IMR-90 (cell line): ENCODE data around the gene BTRC. TPM values are rescaled to one million over a fixed set of nuclear protein-coding genes. Genes with fewer than 3 reads are reported as not detected.

Source experiments
- ATAC-seq: fragments of 200-7000 bp; cut with Tn5 transposase; 2 replicates; pipeline ENCODE4 v1.9.1; 2020; ENCODE audit warnings: low read depth, mild to moderate bottlenecking, moderate library complexity
- BruUV-seq: library from RNA; stranded (reverse); fragments of 400-500 nt; replicated peaks from 2 replicates; lab custom pipeline; 2021; lab: Mats Ljungman, UMichigan
- CTCF ChIA-PET: fragments of 300-600 bp; formaldehyde crosslinking; extraction: SDS; loops from one replicate; lab custom pipeline; 2021; ENCODE audit warnings: antibody characterized with exemption; lab: Yijun Ruan, JAX
- POLR2A ChIA-PET: fragments of 300-600 bp; sonication (Branson Sonifier 250); formaldehyde crosslinking; loops from one replicate; lab custom pipeline; 2022; ENCODE audit warnings: antibody characterized with exemption; ENCODE audit not compliant: unreplicated experiment; lab: Charles Lee
- DNase-seq: peaks from one replicate; pipeline ENCODE4 v3.0.0; 2013
- H2AFZ ChIP-seq: replicated peaks from 2 replicates; pipeline ENCODE3; 2013; ENCODE audit warnings: low read length, mild to moderate bottlenecking; ENCODE audit not compliant: poor library complexity
- H2AK5ac ChIP-seq: 2 replicates; pipeline ENCODE4 v1.6.1; 2013; ENCODE audit warnings: low read depth, low read length, inconsistent platforms
- H2AK9ac ChIP-seq: replicated peaks from 2 replicates; pipeline ENCODE3; 2013; ENCODE audit warnings: mild to moderate bottlenecking, low read depth, low read length, moderate library complexity; ENCODE audit not compliant: poor library complexity
- H2BK120ac ChIP-seq: 2 replicates; pipeline ENCODE4 v1.6.1; 2013; ENCODE audit warnings: low read depth, low read length, inconsistent platforms
- H2BK15ac ChIP-seq: 3 replicates; pipeline ENCODE4 v1.6.1; 2013; ENCODE audit warnings: low read depth, low read length, inconsistent platforms
- H2BK20ac ChIP-seq: 2 replicates; pipeline ENCODE4 v1.6.1; 2013; ENCODE audit warnings: low read depth, mild to moderate bottlenecking, inconsistent platforms, low read length, moderate library complexity
- H2BK5ac ChIP-seq: 2 replicates; pipeline ENCODE4 v1.6.1; 2013; ENCODE audit warnings: mild to moderate bottlenecking, low read depth, low read length, inconsistent platforms; ENCODE audit not compliant: poor library complexity, severe bottlenecking
- H3K14ac ChIP-seq: replicated peaks from 2 replicates; pipeline ENCODE4 v1.6.1; 2013; ENCODE audit warnings: low read depth, low read length, inconsistent platforms
- H3K18ac ChIP-seq: 2 replicates; pipeline ENCODE4 v1.6.1; 2013; ENCODE audit warnings: low read depth, low read length, control low read depth
- H3K23ac ChIP-seq: 2 replicates; pipeline ENCODE4 v1.6.1; 2013; ENCODE audit warnings: low read depth, low read length, inconsistent platforms
- H3K27ac ChIP-seq: 2 replicates; pipeline ENCODE4 v1.5.1; 2013; ENCODE audit warnings: mild to moderate bottlenecking, control low read depth, low read length; ENCODE audit not compliant: insufficient read depth
- H3K27me3 ChIP-seq: 2 replicates; pipeline ENCODE4 v1.6.1; 2013; ENCODE audit warnings: low read length; ENCODE audit not compliant: control insufficient read depth, insufficient read depth
- H3K36me3 ChIP-seq: 2 replicates; pipeline ENCODE4 v1.6.1; 2013; ENCODE audit warnings: low read length, mixed read lengths; ENCODE audit not compliant: control insufficient read depth, insufficient read depth
- H3K4ac ChIP-seq: 2 replicates; pipeline ENCODE4 v1.6.1; 2013; ENCODE audit warnings: low read depth, low read length, inconsistent platforms
- H3K4me1 ChIP-seq: 2 replicates; pipeline ENCODE4 v1.6.1; 2013; ENCODE audit warnings: low read length, mixed read lengths; ENCODE audit not compliant: control insufficient read depth, insufficient read depth
- H3K4me2 ChIP-seq: 2 replicates; pipeline ENCODE4 v1.6.1; 2013; ENCODE audit warnings: low read depth, mild to moderate bottlenecking, control low read depth, low read length, moderate library complexity
- H3K4me3 ChIP-seq: 2 replicates; pipeline ENCODE4 v1.5.1; 2013; ENCODE audit warnings: low read depth, mild to moderate bottlenecking, control low read depth, low read length, moderate library complexity; ENCODE audit not compliant: insufficient read depth
- H3K56ac ChIP-seq: 2 replicates; pipeline ENCODE4 v1.6.1; 2013; ENCODE audit warnings: low read length, inconsistent platforms; ENCODE audit not compliant: insufficient read depth; ENCODE audit errors: extremely low read depth
- H3K79me1 ChIP-seq, 2 experiments: 2 replicates each; pipeline ENCODE4 v1.6.1; 2013; ENCODE audit warnings: low read length in 2 of 2, inconsistent platforms in 1 of 2, low read depth in 1 of 2
- H3K9ac ChIP-seq: 2 replicates; pipeline ENCODE4 v1.6.1; 2013; ENCODE audit warnings: low read depth, low read length, control low read depth
- H3K9me1 ChIP-seq: 2 replicates; pipeline ENCODE4 v1.6.1; 2013; ENCODE audit warnings: low read length, inconsistent platforms; ENCODE audit not compliant: insufficient read depth
- H3K9me3 ChIP-seq: 2 replicates; pipeline ENCODE4 v1.6.1; 2013; ENCODE audit warnings: low read length; ENCODE audit not compliant: control insufficient read depth, insufficient read depth
- H4K20me1 ChIP-seq: 2 replicates; pipeline ENCODE4 v1.6.1; 2013; ENCODE audit warnings: low read length, inconsistent platforms; ENCODE audit not compliant: insufficient read depth
- H4K5ac ChIP-seq: 2 replicates; pipeline ENCODE4 v1.6.1; 2013; ENCODE audit warnings: mild to moderate bottlenecking, low read depth, low read length, control low read depth
- H4K8ac ChIP-seq, 2 experiments: 2 replicates each; pipeline ENCODE4 v1.6.1; 2013; ENCODE audit warnings: low read depth in 2 of 2, low read length in 2 of 2, control low read depth in 1 of 2, inconsistent platforms in 1 of 2
- H4K91ac ChIP-seq: 2 replicates; pipeline ENCODE4 v1.6.1; 2013; ENCODE audit warnings: low read depth, low read length, inconsistent platforms; ENCODE audit not compliant: insufficient read depth
- BHLHE40 ChIP-seq: fragments of 150-350 bp; IDR thresholded peaks from 2 replicates; pipeline ENCODE4 v1.6.1; 2016; ENCODE audit warnings: mild to moderate bottlenecking, low read depth, low read length
- CEBPB ChIP-seq: IDR thresholded peaks from 2 replicates; pipeline ENCODE4 v1.6.1; 2012; ENCODE audit warnings: low read depth, low read length, improper control_type of control experiment
- CHD1 ChIP-seq: IDR thresholded peaks from 2 replicates; pipeline ENCODE4 v1.6.1; 2012; ENCODE audit warnings: low read depth, low read length, improper control_type of control experiment
- FOS ChIP-seq: fragments of 150-350 bp; IDR thresholded peaks from 2 replicates; pipeline ENCODE4 v1.6.1; 2016; ENCODE audit warnings: low read depth, low read length
- MAFK ChIP-seq: IDR thresholded peaks from 2 replicates; pipeline ENCODE4 v1.6.1; 2012; ENCODE audit warnings: low read depth, low read length, improper control_type of control experiment
- MAZ ChIP-seq: IDR thresholded peaks from 2 replicates; pipeline ENCODE4 v1.6.1; 2012; ENCODE audit warnings: low read depth, mild to moderate bottlenecking, low read length, improper control_type of control experiment, moderate library complexity, borderline replicate concordance
- NFE2L2 ChIP-seq: fragments of 150-350 bp; IDR thresholded peaks from 2 replicates; pipeline ENCODE4 v1.6.1; 2016; ENCODE audit warnings: low read depth, mild to moderate bottlenecking, low read length
- RCOR1 ChIP-seq: IDR thresholded peaks from 2 replicates; pipeline ENCODE4 v1.6.1; 2012; ENCODE audit warnings: mild to moderate bottlenecking, low read length, improper control_type of control experiment; ENCODE audit not compliant: insufficient replicate concordance
- RFX5 ChIP-seq: IDR thresholded peaks from 2 replicates; pipeline ENCODE4 v1.8.0; 2012; ENCODE audit warnings: low read depth, mild to moderate bottlenecking, low read length, moderate library complexity
- SMC3 ChIP-seq: fragments of 150-350 bp; IDR thresholded peaks from 2 replicates; pipeline ENCODE4 v1.6.1; 2016; ENCODE audit warnings: low read depth, mild to moderate bottlenecking, antibody characterized with exemption, low read length, moderate library complexity
- WGBS, 2 experiments: methylation state at CpG; one replicate each; pipeline versions ENCODE4 v1.1.5 to v1.1.7; 2013; ENCODE audit warnings: missing lambda C conversion rate in 2 of 2; ENCODE audit not compliant: insufficient read length in 1 of 2; ENCODE audit errors: extremely low coverage in 2 of 2; 5-methylcytosine and 5-hydroxymethylcytosine counted together
- dilution Hi-C: fragments of 300-500 bp; cut with HindIII; formaldehyde crosslinking; loops from one replicate; pipeline ENCODE4 v1.14.3; 2018; ENCODE audit warnings: low sequenced_read_pairs; ENCODE audit not compliant: unreplicated experiment
- in situ Hi-C: fragments of 300-500 bp; cut with MboI; formaldehyde crosslinking; loops from 3 replicates; pipeline ENCODE4 v1.14.3; 2019; ENCODE audit warnings: low sequenced_read_pairs, inconsistent platforms, mixed read lengths
- intact Hi-C: fragments of 100-400 bp; cut with micrococcal nuclease; formaldehyde crosslinking; loops from 2 replicates; pipeline ENCODE4 v1.10.0; 2022
- polyA plus RNA-seq, 3 experiments: library from polyadenylated mRNA; depleted of rRNA; stranded (reverse); fragments of >200 nt; gene quantifications; 2 replicates each; pipeline ENCODE4 v1.2.3, GENCODE V29; 2012; ENCODE audit warnings: low replicate concordance in 1 of 3
- total RNA-seq: library from RNA; depleted of rRNA; stranded (reverse); fragments of >200 nt; gene quantifications from 2 replicates; pipeline ENCODE4 v1.2.3, GENCODE V29; 2012

BTRC gene
- total and polyA plus RNA-seq, 2 of the 4 experiments (the other 2 are of a cell fraction), result 7.7 to 8.4 TPM

DNA sequence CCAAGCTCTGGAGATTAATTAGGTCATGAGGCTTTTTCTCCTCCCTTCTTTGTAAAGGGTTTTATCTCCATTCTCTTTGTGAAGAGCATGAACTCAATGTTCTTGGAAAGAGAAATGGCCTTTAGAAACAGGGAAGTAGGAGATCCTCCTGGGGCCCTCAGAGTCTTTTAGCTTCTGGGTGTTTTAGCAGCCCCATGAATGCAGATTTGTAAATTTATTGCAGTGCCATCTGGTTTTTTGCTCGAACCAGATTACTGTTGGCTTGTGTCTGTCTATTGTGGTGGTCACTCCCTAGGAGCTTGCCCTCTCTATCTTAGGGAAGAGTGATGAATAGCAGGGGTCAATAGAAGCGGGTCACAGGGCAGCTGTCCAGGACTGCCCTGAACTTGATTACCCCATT lies 110.6 kb downstream of the BTRC start:
- H3K4me1 ChIP-seq, result peaks cover 2% of the 10 kb centered on the region; the same call in 1 of the 2 replicates
- no peak overlapping the region for H2BK20ac ChIP-seq
- ATAC-seq (no peak), DNase-seq (no peak)
- H3K4ac ChIP-seq, result no peak overlapping the region
- H3K18ac ChIP-seq, result no peak overlapping the region
- no peak overlapping the region for H3K23ac ChIP-seq
- H2BK5ac ChIP-seq, result no peak overlapping the region
- no peaks in the 10 kb centered on the region for H3K9me1 ChIP-seq
- CTCF ChIA-PET, result interaction anchor here (1.0 kb wide), 1 partner anchor 20 kb away, joined by 3 read pairs; no protein-coding TSS in a partner anchor
- H4K91ac ChIP-seq, result no peak overlapping the region
- H3K9ac ChIP-seq, result no peak overlapping the region
- no peak overlapping the region for H3K4me3 ChIP-seq
- no peak overlapping the region for H3K56ac ChIP-seq
- intact Hi-C loops, result no loop called here
- POLR2A ChIA-PET, result no interaction called here
- no peak overlapping the region for H3K4me2 ChIP-seq
- TF ChIP-seq RFX5 (no peak), CEBPB (no peak), FOS (no peak), BHLHE40 (no peak), CHD1 (no peak), RCOR1 (no peak), MAZ (no peak), MAFK (no peak), SMC3 (no peak), NFE2L2 (no peak)
- H2BK120ac ChIP-seq, result no peak overlapping the region
- no peak overlapping the region for H2BK15ac ChIP-seq
- no TSS peak for BruUV-seq
- no peak overlapping the region for H4K8ac ChIP-seq
- no peak overlapping the region for H2AK5ac ChIP-seq
- H2AK9ac ChIP-seq, result no peak overlapping the region
- in situ Hi-C loops, result no loop called here
- no peaks in the 10 kb centered on the region; the same call in 1 of the 2 replicates for H3K36me3 ChIP-seq
- H4K20me1 ChIP-seq, result no peaks in the 10 kb centered on the region
- no peaks in the 10 kb centered on the region for H3K27me3 ChIP-seq
- dilution Hi-C loops, result loop anchor here (25.0 kb wide), 1 partner anchor 177 kb away; no protein-coding TSS in a partner anchor
- no peaks in the 10 kb centered on the region for H3K79me1 ChIP-seq
- no peak overlapping the region for H2AFZ ChIP-seq
- H3K14ac ChIP-seq, result no peak overlapping the region
- no peaks in the 10 kb centered on the region for H3K9me3 ChIP-seq
- H3K27ac ChIP-seq, result no peak overlapping the region
- WGBS, 2 experiments, result no CpG with 5 or more reads among the region's 2 CpGs
- no peak overlapping the region for H4K5ac ChIP-seq
